Measurements from ENCODE around the gene BCDIN3D.

Gene BCDIN3D

GRCh38 chr12:49818241-49818895, 24.5 kb downstream of the BCDIN3D start:
- no peak for DNase-seq

GRCh38 chr12:49813131-49813530, 29.8 kb downstream of the BCDIN3D start:
- no peak for DNase-seq

DNA sequence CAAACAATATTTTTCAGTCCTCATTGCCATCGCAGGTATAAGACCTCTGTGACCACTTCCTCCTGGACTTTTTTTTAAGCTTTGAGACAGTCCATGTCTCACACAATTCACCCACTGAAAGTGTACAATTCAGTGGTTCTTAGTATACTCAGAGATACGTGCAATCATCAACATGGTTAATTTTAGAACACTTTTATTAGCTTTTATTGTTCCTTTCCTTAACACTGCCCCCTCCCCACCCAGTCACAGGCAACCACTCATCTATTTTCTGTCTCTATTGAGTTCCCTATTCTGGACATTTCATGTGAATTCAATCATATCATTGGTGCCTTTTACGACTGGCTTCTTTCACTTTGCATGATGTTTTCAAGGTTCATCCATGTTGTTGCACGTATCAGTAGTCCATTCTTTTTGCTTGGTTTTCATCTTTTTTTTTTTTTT, 30.9 kb downstream of the BCDIN3D start:
- DNase-seq: no peak

GRCh38 chr12:49811136-49811535, 31.8 kb downstream of the BCDIN3D start:
- no peak for DNase-seq

- no peak for DNase-seq
These were observed 33.0 kb downstream of the BCDIN3D start for GRCh38 chr12:49809906-49810389.

DNA sequence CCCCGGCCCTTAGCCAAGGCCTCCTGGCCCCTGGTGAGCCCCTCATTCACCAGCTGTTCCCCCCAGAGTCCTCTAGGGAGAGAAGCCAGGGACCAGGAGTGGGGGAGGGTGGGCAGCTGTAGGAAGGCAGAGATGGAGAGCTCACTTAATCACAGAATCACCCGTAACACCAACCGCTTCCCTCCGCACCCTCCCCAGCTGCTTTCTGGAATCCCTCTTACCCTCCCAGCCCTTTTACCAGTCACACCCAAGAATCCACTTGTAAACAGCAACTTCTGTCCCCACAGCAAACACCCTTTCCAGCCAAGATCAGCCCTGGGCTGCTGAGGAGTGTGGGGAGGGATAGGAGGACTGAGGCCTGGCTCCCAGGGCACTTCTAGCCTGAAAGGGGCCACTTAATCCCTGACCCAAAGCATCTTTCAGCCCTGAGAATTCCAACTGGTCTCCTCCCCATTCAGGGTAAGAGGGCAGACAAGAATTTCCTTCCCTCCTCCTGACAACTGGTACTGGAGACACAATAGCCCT, 33.5 kb downstream of the BCDIN3D start:
- DNase-seq: no peak

DNA sequence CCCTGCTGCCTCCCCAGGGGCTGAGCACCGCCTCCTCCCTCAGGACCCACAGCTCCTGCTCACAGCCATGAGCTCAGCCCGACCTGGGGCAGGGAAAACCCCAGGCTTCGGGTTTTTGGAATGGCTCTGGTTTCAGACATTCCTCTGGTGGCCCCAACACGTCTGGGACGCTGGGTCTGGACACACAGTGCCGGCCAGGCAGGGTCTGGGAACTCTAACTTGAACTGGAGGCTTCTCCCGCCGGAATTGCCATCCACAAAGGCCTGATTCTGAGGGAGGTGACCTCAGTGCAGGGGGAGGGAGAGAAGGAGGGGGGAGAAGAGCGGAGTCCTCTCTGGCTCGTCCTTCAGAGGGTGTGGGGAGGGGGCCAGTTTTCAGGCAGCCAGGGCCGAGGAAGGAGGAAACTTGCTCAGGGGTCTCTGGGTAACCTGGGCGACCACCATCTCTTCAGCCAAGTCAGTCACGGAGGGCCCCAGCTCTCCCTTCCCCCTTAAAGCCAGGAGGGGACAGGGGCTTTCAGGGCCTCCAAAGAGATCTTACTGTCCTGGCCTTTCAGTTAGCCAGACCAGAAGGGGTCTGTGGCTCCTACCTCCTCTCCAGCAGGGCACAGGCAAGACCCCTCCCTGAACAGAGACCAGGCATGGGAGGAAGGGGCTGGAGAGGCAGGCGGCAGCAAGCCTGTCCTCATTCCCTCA, 34.1 kb downstream of the BCDIN3D start:
- DNase-seq: no peak

DNA sequence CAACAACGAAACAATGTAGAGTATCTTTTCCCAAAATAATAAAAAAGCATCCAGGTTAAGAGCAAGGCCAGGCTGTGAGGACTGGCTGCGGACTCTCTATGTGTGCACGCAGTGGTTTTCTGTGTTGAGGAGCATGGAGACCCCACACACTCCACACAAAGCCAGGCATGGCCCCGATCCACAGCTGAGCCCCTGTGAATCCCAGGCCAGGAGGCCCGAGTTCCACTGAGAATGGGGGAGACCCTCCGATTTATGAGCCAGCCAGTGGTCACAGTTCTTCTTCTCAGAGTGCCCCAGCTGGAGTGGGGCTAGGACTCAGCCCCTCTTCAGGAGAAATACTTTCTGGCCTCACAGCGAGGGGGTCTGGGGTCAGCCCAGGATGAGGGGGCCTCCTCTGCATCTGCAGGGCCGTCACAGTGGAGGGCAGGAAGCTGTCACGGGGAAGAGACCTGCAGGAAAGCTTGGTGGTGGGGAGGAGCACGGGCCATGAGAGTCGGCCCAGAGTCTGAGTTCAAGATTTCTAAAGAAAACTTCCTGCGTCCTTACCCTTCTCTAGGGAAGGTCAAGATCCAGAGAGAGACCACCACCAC, 34.8 kb downstream of the BCDIN3D start:
- no peak for DNase-seq

GRCh38 chr12:49806877-49807276, 36.0 kb downstream of the BCDIN3D start:
- DNase-seq: no peak

DNA sequence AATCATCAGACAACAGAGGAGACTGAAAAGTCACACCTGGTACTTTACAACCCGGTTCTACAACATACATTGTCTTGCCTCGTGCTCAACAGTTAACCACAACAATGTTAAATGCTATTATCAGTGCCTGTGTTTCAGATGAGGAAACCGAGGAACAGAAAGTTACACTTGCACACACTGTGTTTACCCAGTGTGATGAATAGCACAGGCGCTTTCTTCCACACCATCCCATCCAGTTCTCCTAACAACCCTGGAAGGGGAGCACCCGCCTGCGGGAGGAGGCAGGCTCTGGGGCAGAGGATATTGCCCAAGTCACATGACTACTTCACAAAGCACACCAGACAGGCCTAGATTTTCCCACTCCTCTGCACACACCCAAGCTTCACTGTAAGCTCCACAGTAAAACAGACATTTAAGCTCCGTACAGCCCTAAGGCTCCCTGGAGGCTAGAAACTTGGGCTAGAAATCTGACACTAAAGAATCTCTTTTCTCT, 36.5 kb downstream of the BCDIN3D start:
- DNase-seq: no peak

GRCh38 chr12:49805409-49805808, 37.5 kb downstream of the BCDIN3D start:
- no peak for DNase-seq

GRCh38 chr12:49804821-49805220, 38.1 kb downstream of the BCDIN3D start:
- DNase-seq: no peak

DNA sequence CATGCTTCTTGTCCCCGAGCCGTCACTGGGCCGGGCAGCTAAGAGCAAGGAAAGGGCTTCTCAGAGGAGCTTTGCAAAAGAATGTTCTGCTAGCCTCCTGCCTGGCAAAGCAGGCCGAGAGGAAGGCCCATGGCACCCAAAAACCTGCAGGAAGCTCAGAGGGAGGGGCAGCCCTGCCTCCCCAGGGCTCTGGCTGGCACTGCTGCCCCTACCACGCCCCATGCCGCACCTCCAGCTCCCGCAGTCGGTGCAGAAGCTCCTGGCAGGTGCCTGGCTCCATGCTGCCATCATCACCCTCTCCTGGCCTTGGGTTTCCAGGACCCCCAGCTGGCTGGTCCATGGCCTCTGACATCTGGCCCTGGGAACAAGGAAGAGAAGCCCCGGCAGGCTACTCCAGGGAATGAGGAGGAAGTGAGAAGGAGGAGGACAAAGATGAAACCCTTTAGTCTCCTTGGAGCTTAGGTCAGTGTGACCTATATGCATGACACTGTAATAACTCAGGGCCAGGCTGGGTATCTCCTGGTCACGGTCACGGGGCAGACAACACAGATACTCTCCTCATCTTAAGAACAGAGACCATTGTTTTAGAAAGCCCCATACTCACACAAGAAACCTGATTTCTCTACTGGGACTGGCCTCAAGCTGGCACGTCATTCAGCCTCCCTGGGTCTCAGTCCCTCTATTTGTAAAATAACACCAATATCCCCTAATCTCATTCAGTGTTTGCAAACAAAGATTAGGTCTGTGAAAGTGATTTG, 39.0 kb downstream of the BCDIN3D start:
- no peak for DNase-seq

GRCh38 chr12:49801141-49802063, 41.5 kb downstream of the BCDIN3D start:
- no peak for DNase-seq

- DNase-seq: no peak
These were observed 42.3 kb downstream of the BCDIN3D start for GRCh38 chr12:49800421-49801140.

DNA sequence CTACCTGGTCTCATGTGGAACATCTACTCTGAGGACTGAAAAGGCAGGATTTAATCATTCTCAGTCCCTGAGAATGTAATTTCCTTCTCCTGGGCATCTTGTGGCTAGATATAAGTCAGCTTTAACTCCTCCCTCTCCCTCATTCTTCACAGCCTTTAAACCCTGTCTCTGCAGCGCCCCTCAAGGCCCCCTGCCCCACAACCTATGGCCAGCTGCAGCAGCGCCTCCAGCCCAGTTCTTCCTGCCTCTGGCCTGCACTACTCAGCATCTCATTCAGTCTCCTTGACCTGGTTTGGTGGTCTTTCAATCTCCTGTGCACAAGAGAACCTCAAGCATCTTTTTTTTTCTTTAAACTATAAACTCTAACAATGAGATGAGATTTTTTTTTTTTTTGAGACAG, 44.0 kb downstream of the BCDIN3D start:
- no peak for DNase-seq

GRCh38 chr12:49798248-49798647, 44.7 kb downstream of the BCDIN3D start:
- DNase-seq: no peak

DNA sequence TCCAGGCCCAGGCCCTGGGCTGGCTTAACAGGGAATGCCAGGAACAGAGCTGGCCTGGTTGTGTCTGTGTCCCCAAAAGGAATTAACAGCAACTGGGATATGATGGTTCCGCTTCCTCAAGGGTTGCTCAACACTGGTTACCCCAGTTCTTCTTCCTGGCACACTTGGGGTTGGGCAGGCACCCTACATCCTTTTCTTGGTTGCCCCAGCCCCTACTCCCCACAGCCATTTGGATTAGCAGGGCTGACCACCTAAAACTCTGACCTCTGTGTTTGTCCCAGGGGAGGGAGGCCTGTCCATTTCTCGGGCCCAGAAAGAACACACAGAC, 45.5 kb downstream of the BCDIN3D start:
- DNase-seq: no peak

GRCh38 chr12:49796606-49797448, 46.1 kb downstream of the BCDIN3D start:
- no peak for DNase-seq

GRCh38 chr12:49796155-49796554, 46.8 kb downstream of the BCDIN3D start:
- DNase-seq: no peak
